RPMI8226 (cell line): ENCODE measurements around the gene TXLNG.
A peak's percentile ranks its signal among the peaks of the same experiment; 100 is the strongest.

Experiments
- DNase-seq: peaks from one replicate; pipeline ENCODE4 v3.0.0-alpha.2; 2015

The TXLNG gene

DNA sequence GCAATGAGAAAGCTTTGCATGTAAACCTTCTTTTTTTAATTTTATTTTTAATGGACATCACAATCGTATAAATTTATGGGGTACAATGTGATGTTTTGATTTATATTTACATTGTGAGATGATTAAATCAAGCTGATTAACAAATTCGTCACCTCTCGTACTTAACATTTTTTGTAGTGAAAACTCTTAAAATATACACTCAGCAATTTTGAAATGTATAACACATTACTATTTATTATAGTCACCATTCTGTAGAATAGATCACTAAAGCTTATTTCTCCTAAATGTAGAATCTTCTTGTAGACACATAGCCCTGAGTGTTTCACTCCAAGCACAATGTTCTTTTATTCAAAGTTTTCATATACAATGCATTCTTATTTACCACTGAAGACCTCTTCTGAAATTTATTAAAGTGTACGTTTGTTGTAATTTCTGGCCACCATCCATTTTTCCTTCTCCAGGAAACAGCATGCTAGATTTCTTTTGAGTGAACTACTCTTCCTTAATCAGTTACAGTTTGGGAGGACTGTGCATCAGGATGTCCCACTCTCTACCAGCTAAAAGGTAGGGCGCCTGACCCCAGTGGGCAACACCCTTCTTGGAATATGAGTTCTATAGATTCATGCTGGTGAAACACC is 88.3 kb downstream of the TXLNG start:
- DNase-seq: no peak

DNA sequence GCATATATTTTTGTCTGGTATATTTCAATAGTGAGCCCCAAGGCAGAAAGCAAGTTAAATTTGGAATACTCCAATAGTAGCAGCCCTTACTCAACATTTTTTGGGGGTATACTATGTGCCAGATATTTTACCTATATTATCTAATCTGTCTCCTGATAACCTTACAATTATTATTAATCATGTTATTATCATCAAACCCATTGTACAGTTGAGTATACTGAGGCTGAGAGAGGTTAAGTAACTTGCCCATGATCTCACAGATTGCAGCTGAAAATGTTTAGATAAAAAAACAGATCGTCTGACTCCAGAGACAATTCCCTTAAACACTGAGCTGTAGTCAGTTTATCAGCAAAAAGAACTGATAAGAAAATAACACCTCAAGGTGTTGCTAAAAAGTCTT is 90.4 kb downstream of the TXLNG start:
- DNase-seq: no peak

DNA sequence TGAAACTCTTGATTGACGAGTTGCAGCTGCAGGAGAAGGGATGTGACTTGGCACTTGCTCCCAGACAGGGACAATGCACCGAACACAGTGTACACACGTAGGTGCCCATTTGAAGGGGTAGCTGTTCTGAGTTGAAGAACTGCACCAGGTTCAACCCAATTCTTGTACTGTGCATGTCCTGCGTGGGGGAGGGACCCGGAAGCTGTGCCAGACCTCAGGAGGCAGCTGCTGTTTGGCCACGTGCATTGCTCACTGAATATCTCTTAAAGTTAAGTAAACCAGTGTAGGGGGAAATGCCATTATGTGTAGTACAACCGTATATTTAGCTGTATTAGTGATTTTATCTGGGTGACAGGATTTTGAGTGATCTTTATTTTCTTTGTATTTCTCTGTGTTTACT is 95.9 kb downstream of the TXLNG start:
- DNase-seq: peak; percentile 76

DNA sequence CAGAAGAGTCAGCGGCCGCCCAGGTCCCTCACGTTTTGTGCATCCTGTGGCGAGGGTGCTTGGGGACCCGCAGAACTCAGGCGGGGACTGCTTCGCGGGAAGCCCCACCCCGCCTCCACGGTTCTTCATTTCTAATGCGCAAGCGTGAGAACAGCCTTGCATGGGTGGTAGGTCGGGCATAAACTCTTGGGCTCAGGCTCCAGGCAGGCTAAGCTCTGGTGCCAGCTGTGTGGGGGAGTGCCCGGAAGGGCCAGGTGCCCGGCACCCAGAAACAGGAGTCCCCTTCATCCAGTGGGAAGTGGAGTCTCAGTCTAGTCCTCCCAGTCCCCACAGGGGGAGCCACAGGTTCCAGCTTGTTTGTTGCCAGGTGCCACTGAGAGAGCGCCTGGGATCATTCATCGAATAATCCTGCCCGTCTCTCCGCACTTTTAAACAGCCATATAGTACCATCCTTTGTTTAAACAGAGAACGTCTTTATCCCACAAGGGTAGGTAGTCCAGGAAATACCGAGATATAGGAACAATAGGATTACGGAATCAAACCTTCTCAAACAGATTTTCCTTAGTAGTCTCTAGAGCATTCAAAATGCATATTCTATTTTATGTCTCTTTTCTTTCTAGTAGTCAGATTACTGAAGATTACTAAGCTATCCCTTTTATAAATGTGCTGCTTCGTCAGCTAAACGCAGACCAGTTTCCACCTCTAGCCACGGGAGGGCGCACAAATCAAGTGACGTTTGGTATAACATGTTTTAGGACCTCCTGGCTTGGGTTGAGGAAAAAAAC is 96.6 kb downstream of the TXLNG start:
- DNase-seq: peak; percentile 90

DNA sequence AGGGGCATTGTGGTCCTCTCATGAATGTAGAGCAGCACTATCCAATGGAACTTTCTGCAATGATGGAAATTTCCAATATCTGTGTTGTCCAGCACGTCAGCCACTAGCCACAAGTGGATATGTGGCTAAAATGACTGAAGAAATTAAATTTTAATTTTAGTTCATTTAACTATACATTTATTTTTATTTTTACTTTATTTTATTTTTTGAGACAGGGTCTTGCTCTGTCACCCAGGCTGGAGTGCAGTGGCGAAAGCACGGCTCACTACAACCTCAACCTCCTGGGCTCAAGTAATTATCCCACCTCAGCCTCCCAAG is 97.2 kb downstream of the TXLNG start:
- DNase-seq: no peak

DNA sequence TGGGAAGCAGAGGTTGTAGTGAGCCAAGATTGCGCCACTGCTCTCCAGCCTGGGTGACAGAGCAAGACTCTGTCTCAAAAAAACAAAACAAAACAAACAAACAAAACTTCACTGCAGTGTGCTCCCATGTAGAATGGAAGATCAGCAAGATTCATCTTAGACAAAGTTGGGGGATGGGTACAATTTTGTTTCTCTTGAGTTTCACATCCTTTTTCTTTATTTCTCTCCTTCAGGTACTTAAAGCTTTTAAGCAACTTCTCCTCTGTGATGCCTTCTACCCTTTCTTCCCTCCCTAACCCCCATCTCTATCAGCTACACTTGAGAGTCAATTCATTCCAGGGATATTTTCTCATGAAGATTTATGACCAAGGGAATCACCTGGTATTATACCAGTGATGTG is 99.4 kb downstream of the TXLNG start:
- peak; percentile 83 for DNase-seq

DNA sequence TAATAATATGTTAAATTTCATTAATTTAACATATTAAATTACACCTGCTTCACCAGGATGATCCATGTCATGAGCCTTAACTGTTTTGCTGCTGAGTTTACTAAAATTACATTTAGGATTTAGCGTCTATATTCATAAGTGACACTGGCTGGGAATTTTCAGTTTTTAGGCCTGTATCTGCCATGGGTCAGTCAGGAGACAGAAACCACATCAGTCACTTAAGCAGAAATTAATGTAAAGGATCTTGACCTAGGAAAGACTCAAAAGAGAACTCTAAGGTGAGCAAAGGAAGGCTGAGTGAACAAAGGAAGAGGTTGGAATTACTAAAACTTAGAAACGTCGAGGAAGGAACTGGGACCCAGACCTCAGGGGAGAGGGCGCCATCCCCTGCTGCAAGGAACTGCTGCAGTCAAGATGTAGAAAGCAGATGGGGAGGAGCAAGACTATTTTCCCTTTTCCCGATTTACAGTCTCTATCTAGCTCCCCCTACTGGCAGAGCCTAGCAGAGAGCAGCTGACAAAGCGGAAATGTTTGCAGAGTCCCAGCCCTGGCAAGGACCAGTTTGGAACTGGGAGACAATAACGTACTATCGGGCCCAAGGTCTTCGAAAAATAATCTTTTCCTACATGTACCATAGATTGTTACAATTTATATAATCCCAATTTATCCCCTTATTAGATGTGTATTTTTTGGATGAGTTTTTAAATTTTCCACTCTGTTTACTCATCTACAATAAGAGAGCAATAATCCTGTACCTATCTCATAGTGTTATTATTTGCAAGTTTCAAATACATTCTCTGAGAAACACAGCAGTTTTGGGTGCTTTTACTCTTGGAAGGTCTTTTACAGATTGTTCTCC is 106.5 kb downstream of the TXLNG start:
- peak; percentile 91 for DNase-seq
